Thyroid gland (tissue), 4 donors: ENCODE data around the gene C1QTNF3. TPM values are rescaled to one million over a fixed set of nuclear protein-coding genes. Genes with fewer than 3 reads are reported as not detected.

ENCODE experiments used
- DNase-seq, 2 donors: peaks; one replicate each; pipeline ENCODE4 v3.0.0-alpha.2; 2019
- H3K27ac ChIP-seq, 3 donors: fragments of 200-600 bp; sonication (generic); 1 replicate in 2 of 3; 2 replicates in 1 of 3; pipeline ENCODE4 v1.5.1; 2016 to 2019; ENCODE audit warnings: mild to moderate bottlenecking in 1 of 3, moderate library complexity in 1 of 3
- H3K27me3 ChIP-seq: fragments of 200-600 bp; sonication (generic); one replicate; pipeline ENCODE4 v1.5.1; 2019
- H3K36me3 ChIP-seq, 2 donors: fragments of 200-600 bp; sonication (generic); one replicate each; pipeline ENCODE4 v1.5.1; 2016 to 2019
- H3K4me1 ChIP-seq, 2 donors: fragments of 200-600 bp; sonication (generic); one replicate each; pipeline ENCODE4 v1.5.1; 2017 to 2019
- H3K4me3 ChIP-seq, 3 donors: fragments of 200-600 bp; sonication (generic); replicated peaks in 1 of 3; 1 replicate in 2 of 3; 2 replicates in 1 of 3; pipeline ENCODE4 v1.5.1; 2016; ENCODE audit warnings: mild to moderate bottlenecking in 1 of 3
- H3K9me3 ChIP-seq: fragments of 200-600 bp; sonication (generic); one replicate; pipeline ENCODE4 v1.5.1; 2017
- POLR2A ChIP-seq, 2 donors: fragments of 450-650 bp; IDR thresholded peaks; one replicate each; pipeline ENCODE4 v1.6.1; 2017; ENCODE audit warnings: antibody characterized with exemption in 2 of 2, mild to moderate bottlenecking in 2 of 2, moderate library complexity in 1 of 2
- WGBS, 2 donors: methylation state at CpG; one replicate each; pipeline ENCODE4 v1.1.5; 2017; 5-methylcytosine and 5-hydroxymethylcytosine counted together
- intact Hi-C: fragments of 100-400 bp; cut with DNase I; formaldehyde crosslinking; loops from one replicate; pipeline ENCODE4 v1.15.1; 2023
- total RNA-seq, 4 donors: library from RNA; depleted of rRNA; stranded (reverse); fragments of >200 nt; gene quantifications; one replicate each; pipeline ENCODE4 v1.2.3, GENCODE V29; 2016
- TF ChIP-seq, protein P1 (sequence below), 6 experiments: fragments of 200-600 bp in 3 of 6; fragments of 450-650 bp in 3 of 6; sonication (generic) in 3 of 6; IDR thresholded peaks; one replicate each; pipeline ENCODE4 v1.5.1; 2016 to 2019; ENCODE audit warnings: antibody characterized with exemption in 6 of 6, mild to moderate bottlenecking in 2 of 6, inconsistent platforms in 1 of 6, moderate library complexity in 1 of 6

C1QTNF3 gene
- total RNA-seq, 4 donors from 2014 or later = 6.2 to 12.3 (median 8.8) TPM

DNA sequence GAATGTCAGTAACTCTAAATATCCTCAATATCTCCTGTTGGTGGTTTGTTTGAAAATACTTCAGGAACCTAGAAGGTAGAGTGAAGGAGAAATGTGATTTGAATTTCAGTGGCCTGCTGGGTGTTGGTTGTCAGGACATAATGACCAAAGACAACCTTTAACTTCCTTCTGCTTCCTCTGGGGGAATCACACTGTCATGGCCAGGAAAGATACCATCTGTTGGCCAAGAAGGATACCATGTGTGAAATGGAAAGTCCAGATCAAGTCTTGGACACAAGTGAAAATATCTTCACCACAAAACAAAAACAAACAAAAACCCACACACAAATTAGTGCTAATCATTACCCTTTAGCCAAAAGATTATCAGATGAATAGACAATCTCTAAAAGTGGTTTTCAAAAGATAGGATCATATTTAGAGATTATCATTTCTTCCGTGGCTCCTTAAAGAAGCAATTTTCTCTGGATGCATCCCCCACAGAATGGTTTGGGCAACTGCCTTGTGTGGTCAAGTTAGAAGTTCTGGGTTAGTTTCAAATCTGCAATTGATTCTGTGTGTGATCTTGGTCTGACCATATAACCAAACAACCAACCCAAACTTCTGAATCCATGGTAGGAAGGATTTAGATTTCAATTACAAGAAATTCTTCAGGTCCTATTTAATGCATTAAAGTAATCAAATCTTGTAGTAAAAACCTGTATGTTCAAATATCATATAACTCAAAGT, 1.6 kb downstream of the C1QTNF3 start:
- intact Hi-C loops = no loop called here
- 76 to 89% methylated on average over 1 of the region's 1 CpG for WGBS, 2 donors
- Histone ChIP-seq H3K27ac (no peak overlapping the region), H3K36me3 (no peaks in the 10 kb centered on the region), H3K9me3 (no peaks in the 10 kb centered on the region), H3K4me1 (peaks cover 0 to 19% of the 10 kb centered on the region in 2 donors), H3K4me3 (no peak overlapping the region), H3K27me3 (no peaks in the 10 kb centered on the region)
- TF ChIP-seq, protein P1, sequence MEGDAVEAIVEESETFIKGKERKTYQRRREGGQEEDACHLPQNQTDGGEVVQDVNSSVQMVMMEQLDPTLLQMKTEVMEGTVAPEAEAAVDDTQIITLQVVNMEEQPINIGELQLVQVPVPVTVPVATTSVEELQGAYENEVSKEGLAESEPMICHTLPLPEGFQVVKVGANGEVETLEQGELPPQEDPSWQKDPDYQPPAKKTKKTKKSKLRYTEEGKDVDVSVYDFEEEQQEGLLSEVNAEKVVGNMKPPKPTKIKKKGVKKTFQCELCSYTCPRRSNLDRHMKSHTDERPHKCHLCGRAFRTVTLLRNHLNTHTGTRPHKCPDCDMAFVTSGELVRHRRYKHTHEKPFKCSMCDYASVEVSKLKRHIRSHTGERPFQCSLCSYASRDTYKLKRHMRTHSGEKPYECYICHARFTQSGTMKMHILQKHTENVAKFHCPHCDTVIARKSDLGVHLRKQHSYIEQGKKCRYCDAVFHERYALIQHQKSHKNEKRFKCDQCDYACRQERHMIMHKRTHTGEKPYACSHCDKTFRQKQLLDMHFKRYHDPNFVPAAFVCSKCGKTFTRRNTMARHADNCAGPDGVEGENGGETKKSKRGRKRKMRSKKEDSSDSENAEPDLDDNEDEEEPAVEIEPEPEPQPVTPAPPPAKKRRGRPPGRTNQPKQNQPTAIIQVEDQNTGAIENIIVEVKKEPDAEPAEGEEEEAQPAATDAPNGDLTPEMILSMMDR (IDR thresholded peaks at IDR 0.05) = no peak
- TF ChIP-seq POLR2A (IDR thresholded peaks at IDR 0.05) = no peak
- DNase-seq = no peak

DNA sequence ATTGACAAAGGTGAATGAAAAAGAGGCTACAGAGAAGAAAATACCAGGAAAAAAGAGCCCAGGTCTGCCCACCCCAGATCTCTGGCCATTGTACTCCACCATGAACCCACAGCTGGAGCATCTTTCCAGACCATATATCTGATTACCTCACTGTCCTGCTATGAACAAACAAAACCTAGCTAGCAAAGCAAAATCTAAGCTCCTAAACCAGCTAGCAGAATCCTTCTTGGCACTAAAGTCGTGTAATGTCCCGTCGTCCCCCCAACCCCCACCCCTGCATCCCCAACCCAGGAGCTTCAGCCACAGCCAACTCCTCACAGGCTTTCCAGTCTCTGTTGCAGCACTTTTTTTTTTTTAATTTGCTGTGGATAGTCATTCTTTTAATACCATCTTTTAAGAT, 2.5 kb downstream of the C1QTNF3 start:
- intact Hi-C loops = no loop called here
- Histone ChIP-seq H3K9me3 (no peaks in the 10 kb centered on the region), H3K27me3 (no peaks in the 10 kb centered on the region), H3K27ac (no peak overlapping the region), H3K4me3 (no peak overlapping the region), H3K4me1 (peaks cover 0 to 19% of the 10 kb centered on the region in 2 donors), H3K36me3 (no peaks in the 10 kb centered on the region)
- DNase-seq = no peak
- no peak for TF ChIP-seq POLR2A (IDR thresholded peaks at IDR 0.05)
- TF ChIP-seq, protein P1 (IDR thresholded peaks at IDR 0.05) = no peak
- 75 to 85% methylated on average over 3 of the region's 3 CpGs for WGBS, 2 donors

DNA sequence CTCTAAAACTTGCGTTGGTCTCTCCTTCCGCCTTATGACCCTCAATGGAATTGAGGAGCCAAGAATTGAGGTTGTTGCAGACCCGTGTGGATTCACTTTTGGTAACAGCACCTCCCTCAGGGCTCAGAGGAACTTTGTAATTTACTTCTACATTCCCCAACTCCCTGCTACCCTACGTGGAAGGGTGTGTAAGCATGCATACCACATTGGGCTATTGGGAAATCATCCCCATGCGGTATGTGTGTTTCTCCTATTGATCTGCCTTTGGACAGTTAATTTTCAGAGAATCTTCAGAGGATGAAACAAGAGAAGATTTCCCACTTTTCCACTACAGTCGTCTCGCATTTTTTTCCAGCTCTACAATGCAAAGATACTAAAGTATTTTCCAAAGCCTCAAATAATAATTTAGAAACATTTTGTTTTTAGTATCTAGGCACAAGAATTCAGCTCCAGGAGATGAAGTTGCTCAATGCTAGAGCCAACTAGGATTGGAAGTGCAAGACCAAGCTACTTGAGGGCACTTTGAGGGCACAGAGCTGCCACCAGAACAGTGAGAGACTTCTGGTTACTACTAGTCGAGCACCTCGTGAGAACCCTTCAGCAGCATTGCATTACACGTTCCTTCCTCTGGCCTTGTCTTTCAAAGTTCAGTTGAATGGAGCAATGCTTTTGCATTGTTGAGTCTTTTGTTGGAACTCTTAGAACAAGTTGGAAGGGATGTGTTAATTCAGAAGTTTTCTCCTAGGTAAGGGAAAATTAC, 3.4 kb downstream of the C1QTNF3 start:
- Histone ChIP-seq H3K4me3 (no peak overlapping the region), H3K4me1 (peaks cover 0 to 19% of the 10 kb centered on the region in 2 donors), H3K27ac (no peak overlapping the region), H3K27me3 (no peaks in the 10 kb centered on the region), H3K9me3 (no peaks in the 10 kb centered on the region), H3K36me3 (no peaks in the 10 kb centered on the region)
- intact Hi-C loops = no loop called here
- DNase-seq = no peak
- 93 to 96% methylated on average over 10 of the region's 10 CpGs for WGBS, 2 donors
- TF ChIP-seq, protein P1 (IDR thresholded peaks at IDR 0.05) = no peak
- no peak for TF ChIP-seq POLR2A (IDR thresholded peaks at IDR 0.05)

- H3K27me3 ChIP-seq = no peaks in the 10 kb centered on the region
- H3K9me3 ChIP-seq = no peaks in the 10 kb centered on the region
- no peak overlapping the region for H3K4me3 ChIP-seq
- no peaks in the 10 kb centered on the region for H3K36me3 ChIP-seq
- DNase-seq = no peak
- intact Hi-C loops = no loop called here
- peaks cover 0 to 19% of the 10 kb centered on the region in 2 donors for H3K4me1 ChIP-seq
- TF ChIP-seq, protein P1 (IDR thresholded peaks at IDR 0.05) = no peak
- TF ChIP-seq POLR2A (IDR thresholded peaks at IDR 0.05) = no peak
- H3K27ac ChIP-seq = no peak overlapping the region
- 77 to 79% methylated on average over 4 of the region's 4 CpGs for WGBS, 2 donors
These were observed 4.2 kb downstream of the C1QTNF3 start for GRCh38 chr5:34038838-34039237.

GRCh38 chr5:34038390-34038789, 4.6 kb downstream of the C1QTNF3 start:
- Histone ChIP-seq H3K27me3 (no peaks in the 10 kb centered on the region), H3K4me1 (peaks cover 0 to 18% of the 10 kb centered on the region in 2 donors), H3K36me3 (no peaks in the 10 kb centered on the region), H3K4me3 (no peak overlapping the region), H3K27ac (no peak overlapping the region), H3K9me3 (no peaks in the 10 kb centered on the region)
- 78 to 81% methylated on average over 2 of the region's 2 CpGs for WGBS, 2 donors
- intact Hi-C loops = no loop called here
- DNase-seq = no peak
- TF ChIP-seq, protein P1 (IDR thresholded peaks at IDR 0.05) = no peak
- no peak for TF ChIP-seq POLR2A (IDR thresholded peaks at IDR 0.05)
